CD8-positive, alpha-beta memory T cell (primary cell): ENCODE data around the gene ADAMTS15. TPM values are rescaled to one million over a fixed set of nuclear protein-coding genes. Genes with fewer than 3 reads are reported as not detected.

Experiments
- CTCF ChIA-PET: fragments of 350-600 bp; sonication (Branson Sonifier 250); formaldehyde crosslinking; loops from one replicate; lab custom pipeline; 2021; ENCODE audit warnings: antibody characterized with exemption; lab: Charles Lee
- POLR2A ChIA-PET: fragments of 350-600 bp; sonication (Branson Sonifier 250); formaldehyde crosslinking; loops from one replicate; lab custom pipeline; 2021; ENCODE audit warnings: antibody characterized with exemption; lab: Charles Lee
- DNase-seq, 5 donors: peaks; one replicate each; pipeline versions ENCODE4 v3.0.0 to v3.0.0-alpha.2; 2020 to 2022; ENCODE audit warnings: mixed read lengths in 1 of 5
- H3K27ac ChIP-seq: one replicate; pipeline ENCODE4 v1.7.0; 2013; ENCODE audit warnings: low read depth, mild to moderate bottlenecking, low read length, moderate library complexity
- H3K27me3 ChIP-seq: 2 replicates; pipeline ENCODE4 v1.7.0; 2013; ENCODE audit warnings: low read length, mild to moderate bottlenecking; ENCODE audit not compliant: insufficient read depth, poor library complexity, severe bottlenecking
- H3K36me3 ChIP-seq: 2 replicates; pipeline ENCODE4 v1.7.0; 2013; ENCODE audit warnings: mild to moderate bottlenecking, low read length, moderate library complexity; ENCODE audit not compliant: insufficient read depth
- H3K4me1 ChIP-seq: 2 replicates; pipeline ENCODE4 v1.7.0; 2013; ENCODE audit warnings: mild to moderate bottlenecking, low read length, moderate library complexity; ENCODE audit not compliant: insufficient read depth
- H3K4me3 ChIP-seq: 2 replicates; pipeline ENCODE4 v1.7.0; 2013; ENCODE audit warnings: mild to moderate bottlenecking, low read length
- H3K9me3 ChIP-seq: 2 replicates; pipeline ENCODE4 v1.7.0; 2013; ENCODE audit warnings: mild to moderate bottlenecking, low read length
- H3K27ac Mint-ChIP-seq, 8 donors: one replicate each; pipeline ENCODE4 v1.8.0; 2020 to 2021; ENCODE audit warnings: mixed read lengths in 8 of 8, mild to moderate bottlenecking in 6 of 8, inconsistent platforms in 3 of 8, moderate library complexity in 3 of 8
- H3K27me3 Mint-ChIP-seq, 2 donors: one replicate each; pipeline ENCODE4 v1.8.0; 2020 to 2021; ENCODE audit warnings: mixed read lengths in 2 of 2, mild to moderate bottlenecking in 1 of 2, moderate library complexity in 1 of 2
- H3K36me3 Mint-ChIP-seq, 3 donors: one replicate each; pipeline ENCODE4 v1.8.0; 2020 to 2021; ENCODE audit warnings: mixed read lengths in 3 of 3, inconsistent platforms in 1 of 3, mild to moderate bottlenecking in 1 of 3
- H3K4me1 Mint-ChIP-seq, 3 donors: one replicate each; pipeline ENCODE4 v1.8.0; 2020 to 2021; ENCODE audit warnings: mixed read lengths in 3 of 3, inconsistent platforms in 1 of 3, mild to moderate bottlenecking in 1 of 3
- H3K4me3 Mint-ChIP-seq, 7 donors: one replicate each; pipeline ENCODE4 v1.8.0; 2020 to 2021; ENCODE audit warnings: mixed read lengths in 7 of 7, mild to moderate bottlenecking in 6 of 7, moderate library complexity in 4 of 7, inconsistent platforms in 2 of 7
- H3K9me3 Mint-ChIP-seq, 5 donors: one replicate each; pipeline ENCODE4 v1.8.0; 2020 to 2022; ENCODE audit warnings: mixed read lengths in 5 of 5, mild to moderate bottlenecking in 3 of 5, moderate library complexity in 2 of 5, inconsistent platforms in 1 of 5
- polyA plus RNA-seq: library from polyadenylated mRNA; unstranded; fragments of 300-500 nt; fragmentation: Illumina TruSeq; gene quantifications from one replicate; pipeline ENCODE4 v1.2.3, GENCODE V29; 2021
- total RNA-seq, 2 experiments: library from RNA; stranded (reverse); gene quantifications; one replicate each; pipeline ENCODE4 v1.2.3, GENCODE V29; 2021

Gene ADAMTS15
- total and polyA plus RNA-seq, 3 experiments from 2014 or later = not detected

- H3K4me3 Mint-ChIP-seq = no peak overlapping the region
- H3K9me3 Mint-ChIP-seq = no peaks in the 10 kb centered on the region
- Histone ChIP-seq H3K9me3 (no peaks in the 10 kb centered on the region), H3K4me3 (no peak overlapping the region), H3K27me3 (no peaks in the 10 kb centered on the region), H3K4me1 (no peaks in the 10 kb centered on the region), H3K36me3 (no peaks in the 10 kb centered on the region), H3K27ac (no peak overlapping the region)
- H3K27me3 Mint-ChIP-seq = peaks cover 8 to 14% of the 10 kb centered on the region in 2 donors
- DNase-seq = no peak
- H3K4me1 Mint-ChIP-seq = no peaks in the 10 kb centered on the region
- POLR2A ChIA-PET = no interaction called here
- CTCF ChIA-PET = no interaction called here
- no peaks in the 10 kb centered on the region for H3K36me3 Mint-ChIP-seq
- no peak overlapping the region for H3K27ac Mint-ChIP-seq
These were observed 71.8 kb downstream of the ADAMTS15 start for GRCh38 chr11:130520271-130520671.

GRCh38 chr11:130522284-130522961, 74.0 kb downstream of the ADAMTS15 start:
- Mint-ChIP-seq H3K27me3 (peaks cover 8 to 14% of the 10 kb centered on the region in 2 donors), H3K36me3 (no peaks in the 10 kb centered on the region), H3K4me1 (no peaks in the 10 kb centered on the region), H3K27ac (no peak overlapping the region), H3K4me3 (no peak overlapping the region), H3K9me3 (no peaks in the 10 kb centered on the region)
- no peak overlapping the region for H3K4me3 ChIP-seq
- no peaks in the 10 kb centered on the region for H3K27me3 ChIP-seq
- H3K27ac ChIP-seq = no peak overlapping the region
- H3K9me3 ChIP-seq = no peaks in the 10 kb centered on the region
- H3K36me3 ChIP-seq = no peaks in the 10 kb centered on the region
- POLR2A ChIA-PET = no interaction called here
- CTCF ChIA-PET = no interaction called here
- no peaks in the 10 kb centered on the region for H3K4me1 ChIP-seq
- DNase-seq = no peak

DNA sequence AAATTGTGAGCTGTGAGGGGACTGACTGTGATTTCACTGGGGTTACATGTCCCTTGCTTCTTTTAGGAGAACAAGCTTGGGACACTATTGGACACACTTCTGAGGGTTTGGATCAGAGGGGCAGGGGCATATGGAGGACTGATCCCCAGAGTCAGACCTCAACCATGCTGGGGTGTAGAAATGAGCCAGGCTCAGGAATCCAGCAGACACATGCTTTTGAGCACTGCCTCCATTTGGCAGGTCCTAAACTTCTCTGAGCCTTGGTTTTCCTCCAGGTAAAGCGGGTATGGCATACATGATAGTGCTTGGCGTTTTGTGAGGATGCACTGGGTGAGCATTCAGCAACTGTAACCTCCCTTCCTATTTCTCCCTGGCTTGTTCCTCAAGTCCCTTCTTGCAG, 74.7 kb downstream of the ADAMTS15 start:
- Histone ChIP-seq H3K4me1 (no peaks in the 10 kb centered on the region), H3K27ac (no peak overlapping the region), H3K36me3 (no peaks in the 10 kb centered on the region), H3K27me3 (no peaks in the 10 kb centered on the region), H3K9me3 (no peaks in the 10 kb centered on the region), H3K4me3 (no peak overlapping the region)
- Mint-ChIP-seq H3K27me3 (peaks cover 11 to 14% of the 10 kb centered on the region in 2 donors), H3K9me3 (no peaks in the 10 kb centered on the region), H3K4me3 (no peak overlapping the region), H3K36me3 (no peaks in the 10 kb centered on the region), H3K4me1 (no peaks in the 10 kb centered on the region), H3K27ac (no peak overlapping the region)
- ChIA-PET POLR2A (no interaction called here), CTCF (no interaction called here)
- no peak for DNase-seq

GRCh38 chr11:130523609-130524008, 75.2 kb downstream of the ADAMTS15 start:
- Histone ChIP-seq H3K4me1 (no peaks in the 10 kb centered on the region), H3K27me3 (no peaks in the 10 kb centered on the region), H3K4me3 (no peak overlapping the region), H3K27ac (no peak overlapping the region), H3K9me3 (no peaks in the 10 kb centered on the region), H3K36me3 (no peaks in the 10 kb centered on the region)
- DNase-seq = no peak
- H3K27me3 Mint-ChIP-seq = peaks cover 11 to 14% of the 10 kb centered on the region in 2 donors
- no peaks in the 10 kb centered on the region for H3K4me1 Mint-ChIP-seq
- no peak overlapping the region for H3K4me3 Mint-ChIP-seq
- H3K36me3 Mint-ChIP-seq = no peaks in the 10 kb centered on the region
- no peak overlapping the region for H3K27ac Mint-ChIP-seq
- ChIA-PET CTCF (no interaction called here), POLR2A (no interaction called here)
- H3K9me3 Mint-ChIP-seq = no peaks in the 10 kb centered on the region

DNA sequence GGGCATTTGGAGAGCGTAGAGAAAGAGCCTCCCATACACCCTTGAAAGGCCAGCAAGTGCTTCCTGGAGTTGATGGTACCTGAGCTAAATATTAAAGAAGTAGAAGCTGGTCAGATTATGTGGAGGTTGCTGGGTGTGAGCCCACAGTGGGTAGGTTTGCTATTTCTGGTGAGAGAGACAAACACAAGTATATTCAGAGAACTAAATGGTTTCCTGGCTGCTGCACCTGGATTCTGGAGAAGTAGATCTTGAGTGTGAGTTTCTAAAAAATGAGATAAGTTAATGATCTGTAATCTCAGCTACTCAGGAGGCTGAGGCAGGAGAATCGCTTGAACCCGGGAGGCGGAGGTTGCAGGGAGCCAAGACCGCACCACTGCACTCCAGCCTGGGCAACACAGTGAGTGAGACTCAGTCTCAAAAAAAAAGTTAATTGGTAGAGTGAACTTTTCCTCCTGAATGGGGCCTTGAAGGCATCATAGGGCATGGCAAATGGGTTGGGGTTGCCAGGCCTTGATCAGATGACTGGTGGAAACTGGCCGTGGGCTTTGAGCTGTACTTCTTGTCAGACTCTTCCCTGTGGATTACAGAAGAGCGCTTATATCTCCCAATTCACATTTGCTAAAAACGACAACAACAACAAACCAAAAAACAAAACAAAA, 75.8 kb downstream of the ADAMTS15 start:
- CTCF ChIA-PET = no interaction called here
- Histone ChIP-seq H3K9me3 (no peaks in the 10 kb centered on the region), H3K36me3 (no peaks in the 10 kb centered on the region), H3K4me1 (no peaks in the 10 kb centered on the region), H3K27me3 (no peaks in the 10 kb centered on the region), H3K4me3 (no peak overlapping the region), H3K27ac (no peak overlapping the region)
- Mint-ChIP-seq H3K9me3 (no peaks in the 10 kb centered on the region), H3K27ac (peak overlapping the region in 1 of 8 donors; percentile 61), H3K27me3 (peaks cover 14 to 15% of the 10 kb centered on the region in 2 donors), H3K36me3 (no peaks in the 10 kb centered on the region), H3K4me1 (no peaks in the 10 kb centered on the region), H3K4me3 (no peak overlapping the region)
- POLR2A ChIA-PET = no interaction called here
- DNase-seq = no peak

DNA sequence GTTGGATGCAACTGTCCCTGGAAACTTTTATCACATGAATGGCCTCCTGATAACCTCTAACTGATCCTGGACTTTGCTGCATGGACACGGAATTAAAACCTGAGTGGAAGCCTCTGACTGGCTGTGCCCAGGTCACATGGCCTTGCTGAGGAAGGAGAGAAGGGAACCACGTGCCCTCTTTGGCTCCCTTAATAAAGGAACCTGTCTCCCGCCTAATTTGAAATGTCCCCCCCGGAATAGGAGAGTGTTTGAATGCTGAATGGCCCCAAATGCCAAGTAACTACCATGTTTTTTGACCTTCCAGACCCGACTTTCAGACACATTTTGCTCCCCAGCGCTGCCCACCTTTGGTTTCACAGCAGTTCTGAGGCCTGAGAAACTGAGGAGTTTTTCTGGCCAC, 76.9 kb downstream of the ADAMTS15 start:
- no peaks in the 10 kb centered on the region for H3K36me3 ChIP-seq
- H3K27ac Mint-ChIP-seq = no peak overlapping the region
- ChIA-PET POLR2A (no interaction called here), CTCF (no interaction called here)
- no peaks in the 10 kb centered on the region for H3K9me3 ChIP-seq
- no peak overlapping the region for H3K4me3 Mint-ChIP-seq
- no peak overlapping the region for H3K4me3 ChIP-seq
- no peaks in the 10 kb centered on the region for H3K36me3 Mint-ChIP-seq
- H3K4me1 ChIP-seq = no peaks in the 10 kb centered on the region
- no peak overlapping the region for H3K27ac ChIP-seq
- no peaks in the 10 kb centered on the region for H3K9me3 Mint-ChIP-seq
- no peaks in the 10 kb centered on the region for H3K27me3 ChIP-seq
- no peaks in the 10 kb centered on the region for H3K4me1 Mint-ChIP-seq
- DNase-seq = no peak
- H3K27me3 Mint-ChIP-seq = peaks cover 13 to 14% of the 10 kb centered on the region in 2 donors

Other genes with a start within 250 kb of the ADAMTS15 start
- 10 to 100 TPM; 41.3 to 44.0 TPM for gene ZBTB44, start 133.7 kb upstream of the ADAMTS15 start, total RNA-seq
- 8.2 TPM for gene ZBTB44, start 133.7 kb upstream of the ADAMTS15 start, polyA plus RNA-seq
- not detected for gene ADAMTS8, start 20.0 kb upstream of the ADAMTS15 start, total RNA-seq
- not detected for gene ADAMTS8, start 20.0 kb upstream of the ADAMTS15 start, polyA plus RNA-seq